Sigmoid colon (tissue), 7 donors: Measurements from ENCODE around the gene BTBD19. TPM values are rescaled to one million over a fixed set of nuclear protein-coding genes. Genes with fewer than 3 reads are reported as not detected.

ENCODE experiments used
- DNase-seq: peaks from one replicate; pipeline ENCODE4 v3.0.0-alpha.2; 2019
- H3K27ac ChIP-seq, 4 donors: fragments of 200-600 bp; sonication (generic); one replicate each; pipeline ENCODE4 v1.5.1; 2016 to 2019; ENCODE audit warnings: mild to moderate bottlenecking in 1 of 4
- H3K27me3 ChIP-seq, 3 donors: fragments of 200-600 bp; sonication (generic); one replicate each; pipeline ENCODE4 v1.5.1; 2019; ENCODE audit warnings: mild to moderate bottlenecking in 1 of 3
- H3K36me3 ChIP-seq, 4 donors: fragments of 200-600 bp; sonication (generic); one replicate each; pipeline ENCODE4 v1.5.1; 2016 to 2019
- H3K4me1 ChIP-seq, 4 donors: fragments of 200-600 bp; sonication (generic); one replicate each; pipeline ENCODE4 v1.5.1; 2017 to 2019
- H3K4me3 ChIP-seq, 4 donors: fragments of 200-600 bp; sonication (generic); one replicate each; pipeline ENCODE4 v1.5.1; 2017 to 2019; ENCODE audit warnings: mild to moderate bottlenecking in 2 of 4, moderate library complexity in 1 of 4
- H3K9me3 ChIP-seq, 4 donors: fragments of 200-600 bp in 3 of 4; sonication (generic) in 3 of 4; one replicate each; pipeline versions ENCODE4 v1.5.1 to v1.6.1; 2013 to 2019
- EP300 ChIP-seq, 4 donors: sonication (generic); formaldehyde crosslinking; IDR thresholded peaks; one replicate each; pipeline ENCODE4 v1.6.1; 2017; ENCODE audit warnings: antibody characterized with exemption in 4 of 4
- POLR2A ChIP-seq, 2 donors: fragments of 450-650 bp; IDR thresholded peaks; one replicate each; pipeline ENCODE4 v1.6.1; 2016; ENCODE audit warnings: antibody characterized with exemption in 2 of 2, mild to moderate bottlenecking in 2 of 2, moderate library complexity in 2 of 2
- POLR2AphosphoS5 ChIP-seq, 4 donors: sonication (generic); formaldehyde crosslinking; IDR thresholded peaks; one replicate each; pipeline ENCODE4 v1.6.1; 2017; ENCODE audit warnings: antibody characterized with exemption in 4 of 4
- WGBS, 2 donors: extraction: QIAGEN DNeasy Blood & Tissue Kit; methylation state at CpG; one replicate each; pipeline ENCODE4 v1.1.7; 2013; 5-methylcytosine and 5-hydroxymethylcytosine counted together
- intact Hi-C: fragments of 100-400 bp; cut with DNase I; formaldehyde crosslinking; loops from one replicate; pipeline ENCODE4 v1.15.1; 2023
- polyA plus RNA-seq, 3 donors: library from polyadenylated mRNA; stranded (reverse); fragments of 200-250 nt; gene quantifications; one replicate each; pipeline ENCODE4 v1.2.3, GENCODE V29; 2013
- total RNA-seq, 4 donors: library from RNA; depleted of rRNA; stranded (reverse); fragments of >200 nt; gene quantifications; one replicate each; pipeline ENCODE4 v1.1.0, GENCODE V29; 2016
- TF ChIP-seq, protein P1 (sequence below), 4 experiments: fragments of 450-650 bp in 3 of 4; fragments of 200-600 bp in 1 of 4; IDR thresholded peaks; one replicate each; pipeline ENCODE4 v1.5.1; 2016 to 2019; ENCODE audit warnings: antibody characterized with exemption in 4 of 4, mild to moderate bottlenecking in 3 of 4, moderate library complexity in 2 of 4
- donor health status: healthy with polysubstance abuse.
- donor health status: Bipolar disorder and iron deficiency.
- donor health status: healthy.

Gene BTBD19
- total and polyA plus RNA-seq, 7 donors: 0.60 to 9.4 (median 2.8) TPM; not detected in 1

DNA sequence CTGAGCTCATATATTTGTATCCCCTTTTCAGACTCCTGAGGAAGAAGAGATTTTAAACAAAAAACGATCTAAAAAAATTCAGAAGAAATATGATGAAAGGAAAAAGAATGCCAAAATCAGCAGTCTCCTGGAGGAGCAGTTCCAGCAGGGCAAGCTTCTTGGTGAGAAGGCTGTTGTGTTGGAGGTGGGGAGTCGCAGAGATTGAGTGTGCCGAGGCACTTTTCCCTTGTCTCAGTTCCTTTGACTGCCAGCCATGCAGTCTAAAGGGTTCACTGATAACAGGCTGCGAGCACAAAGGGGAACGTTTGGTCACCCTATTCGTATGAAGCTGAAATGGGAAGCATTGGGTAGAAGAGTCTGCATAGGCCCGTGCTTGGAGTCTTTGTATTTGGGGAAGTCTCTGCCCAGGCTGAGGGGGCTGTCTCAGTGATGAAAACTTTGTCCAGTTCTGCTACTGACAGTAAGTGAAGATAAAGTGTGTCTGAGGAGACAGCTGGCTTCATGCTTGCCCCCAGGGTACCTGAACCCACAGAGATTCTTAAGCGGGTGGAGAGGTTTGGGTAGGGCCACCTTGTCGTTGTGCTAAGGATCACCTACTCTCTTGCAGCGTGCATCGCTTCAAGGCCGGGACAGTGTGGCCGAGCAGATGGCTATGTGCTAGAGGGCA lies 30.2 kb upstream of the BTBD19 start:
- Histone ChIP-seq H3K4me1 (peaks cover 0 to 37% (median 26%) of the 10 kb centered on the region in 4 donors), H3K27ac (no peak overlapping the region), H3K36me3 (peaks cover 7 to 58% (median 21%) of the 10 kb centered on the region in 4 donors), H3K4me3 (no peak overlapping the region), H3K9me3 (no peaks in the 10 kb centered on the region), H3K27me3 (no peaks in the 10 kb centered on the region)
- intact Hi-C loops: no loop called here
- WGBS, 2 donors: 72 to 78% methylated on average over 13 of the region's 13 CpGs
- no peak for TF ChIP-seq POLR2AphosphoS5 (IDR thresholded peaks at IDR 0.05)
- no peak for TF ChIP-seq POLR2A (IDR thresholded peaks at IDR 0.05)
- TF ChIP-seq, protein P1, sequence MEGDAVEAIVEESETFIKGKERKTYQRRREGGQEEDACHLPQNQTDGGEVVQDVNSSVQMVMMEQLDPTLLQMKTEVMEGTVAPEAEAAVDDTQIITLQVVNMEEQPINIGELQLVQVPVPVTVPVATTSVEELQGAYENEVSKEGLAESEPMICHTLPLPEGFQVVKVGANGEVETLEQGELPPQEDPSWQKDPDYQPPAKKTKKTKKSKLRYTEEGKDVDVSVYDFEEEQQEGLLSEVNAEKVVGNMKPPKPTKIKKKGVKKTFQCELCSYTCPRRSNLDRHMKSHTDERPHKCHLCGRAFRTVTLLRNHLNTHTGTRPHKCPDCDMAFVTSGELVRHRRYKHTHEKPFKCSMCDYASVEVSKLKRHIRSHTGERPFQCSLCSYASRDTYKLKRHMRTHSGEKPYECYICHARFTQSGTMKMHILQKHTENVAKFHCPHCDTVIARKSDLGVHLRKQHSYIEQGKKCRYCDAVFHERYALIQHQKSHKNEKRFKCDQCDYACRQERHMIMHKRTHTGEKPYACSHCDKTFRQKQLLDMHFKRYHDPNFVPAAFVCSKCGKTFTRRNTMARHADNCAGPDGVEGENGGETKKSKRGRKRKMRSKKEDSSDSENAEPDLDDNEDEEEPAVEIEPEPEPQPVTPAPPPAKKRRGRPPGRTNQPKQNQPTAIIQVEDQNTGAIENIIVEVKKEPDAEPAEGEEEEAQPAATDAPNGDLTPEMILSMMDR (IDR thresholded peaks at IDR 0.05): no peak
- no peak for TF ChIP-seq EP300 (IDR thresholded peaks at IDR 0.05)
- no peak for DNase-seq

DNA sequence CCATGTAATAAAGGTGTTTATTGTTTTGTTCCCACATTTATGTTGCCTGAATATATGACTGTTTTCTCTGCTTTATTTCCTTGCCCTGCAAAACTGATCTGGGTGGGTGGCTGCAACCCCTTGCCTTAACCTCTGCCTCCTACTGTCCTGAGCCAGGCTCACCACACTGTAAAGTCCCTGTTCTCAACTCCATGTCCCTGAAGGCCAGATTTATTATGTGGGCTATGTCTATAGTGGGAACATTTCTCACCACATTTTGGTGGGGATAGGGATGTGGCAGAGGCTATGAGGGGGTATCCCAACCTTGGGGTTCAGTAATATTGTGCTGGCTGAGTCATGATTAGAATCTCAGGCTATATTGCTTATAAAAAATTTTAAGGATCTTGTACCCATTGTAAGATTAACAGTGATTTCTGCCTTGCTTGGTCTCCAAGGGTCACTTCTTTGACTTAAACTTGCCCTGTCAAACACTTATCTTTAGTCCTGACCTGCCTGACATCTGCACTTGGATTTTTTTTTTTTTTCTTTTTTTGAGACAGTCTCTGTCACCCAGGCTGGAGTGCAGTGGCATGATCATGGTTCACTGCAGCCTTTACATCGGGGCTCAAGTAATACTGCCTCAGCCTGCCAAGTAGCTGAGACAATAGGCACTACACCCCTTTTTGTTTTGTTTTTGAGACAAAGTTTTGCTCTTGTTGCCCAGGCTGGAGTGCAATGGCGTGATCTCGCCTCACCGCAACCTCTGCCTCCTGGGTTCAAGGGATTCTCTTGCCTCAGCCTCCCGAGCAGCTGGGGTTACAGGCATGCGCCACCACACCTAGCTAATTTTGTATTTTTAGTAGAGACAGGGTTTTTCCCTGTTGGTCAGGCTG lies 29.4 kb upstream of the BTBD19 start:
- no peak for DNase-seq
- intact Hi-C loops: no loop called here
- no peak overlapping the region for H3K4me3 ChIP-seq
- peaks cover 7 to 58% (median 21%) of the 10 kb centered on the region in 4 donors for H3K36me3 ChIP-seq
- no peaks in the 10 kb centered on the region for H3K27me3 ChIP-seq
- H3K9me3 ChIP-seq: no peaks in the 10 kb centered on the region
- WGBS, 2 donors: 91 to 97% methylated on average over 6 of the region's 6 CpGs
- TF ChIP-seq POLR2AphosphoS5 (IDR thresholded peaks at IDR 0.05) (no peak), POLR2A (IDR thresholded peaks at IDR 0.05) (no peak), EP300 (IDR thresholded peaks at IDR 0.05) (no peak)
- TF ChIP-seq, protein P1 (IDR thresholded peaks at IDR 0.05): no peak
- no peak overlapping the region for H3K27ac ChIP-seq
- peaks cover 0 to 44% (median 33%) of the 10 kb centered on the region in 4 donors for H3K4me1 ChIP-seq

DNA sequence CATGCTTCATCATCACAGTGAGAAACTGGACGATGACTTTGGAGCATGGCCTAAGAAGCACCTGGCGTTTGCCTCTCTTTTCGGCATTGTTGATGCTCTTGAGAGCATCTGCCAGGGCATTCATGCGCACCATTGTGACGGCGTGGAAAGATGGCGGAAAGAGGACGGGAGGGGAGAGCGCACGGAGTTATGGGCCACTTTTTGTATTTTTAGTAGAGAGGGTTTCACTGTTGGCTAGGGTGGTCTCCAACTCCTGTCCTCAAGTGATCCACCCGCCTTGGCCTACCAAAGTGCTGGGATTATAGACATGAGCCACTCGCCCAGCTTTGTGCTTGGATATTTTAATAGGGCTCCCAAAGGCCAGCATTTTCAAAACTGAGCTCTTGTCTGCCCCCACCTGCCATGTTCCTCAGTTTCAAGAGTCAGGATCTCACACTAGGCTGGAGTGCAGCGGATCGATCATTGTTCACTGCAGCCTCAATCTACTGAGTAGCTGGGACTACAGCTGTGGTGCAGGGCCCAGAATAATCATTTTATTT lies 27.7 kb upstream of the BTBD19 start:
- H3K4me1 ChIP-seq: peaks cover 0 to 52% (median 38%) of the 10 kb centered on the region in 4 donors
- TF ChIP-seq EP300 (IDR thresholded peaks at IDR 0.05) (no peak), POLR2AphosphoS5 (IDR thresholded peaks at IDR 0.05) (no peak), POLR2A (IDR thresholded peaks at IDR 0.05) (no peak)
- TF ChIP-seq, protein P1 (IDR thresholded peaks at IDR 0.05): no peak
- H3K27me3 ChIP-seq: no peaks in the 10 kb centered on the region
- peaks cover 7 to 58% (median 21%) of the 10 kb centered on the region in 4 donors for H3K36me3 ChIP-seq
- 93 to 96% methylated on average over 14 of the region's 14 CpGs for WGBS, 2 donors
- H3K9me3 ChIP-seq: no peaks in the 10 kb centered on the region
- H3K4me3 ChIP-seq: no peak overlapping the region
- intact Hi-C loops: no loop called here
- no peak overlapping the region for H3K27ac ChIP-seq
- no peak for DNase-seq

DNA sequence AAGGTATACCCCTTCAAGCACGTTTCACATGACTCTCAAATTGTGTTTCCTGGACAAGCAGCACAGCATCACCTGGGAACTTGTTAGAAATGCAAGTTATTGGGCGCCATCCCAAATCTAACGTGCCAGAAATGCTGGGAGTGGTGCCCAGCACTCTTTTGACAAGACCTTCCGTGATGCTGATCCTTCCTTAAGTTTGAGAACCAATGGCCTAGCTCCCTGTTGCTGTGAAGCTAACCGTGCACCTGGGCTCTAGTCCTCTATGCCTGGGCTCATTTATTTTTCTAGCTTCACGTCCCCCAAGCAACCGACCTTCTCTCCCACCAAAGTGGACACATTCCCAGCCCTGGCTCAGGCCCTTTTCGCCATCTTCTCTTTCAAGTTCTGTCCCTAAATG lies 24.6 kb upstream of the BTBD19 start:
- TF ChIP-seq POLR2AphosphoS5 (IDR thresholded peaks at IDR 0.05): no peak
- TF ChIP-seq, protein P1 (IDR thresholded peaks at IDR 0.05): no peak
- TF ChIP-seq POLR2A (IDR thresholded peaks at IDR 0.05): no peak
- TF ChIP-seq EP300 (IDR thresholded peaks at IDR 0.05): no peak
- Histone ChIP-seq H3K27ac (peak overlapping the region in 3 of 4 donors; percentile 4 to 56 (median 24)), H3K4me1 (peaks cover 0 to 35% (median 25%) of the 10 kb centered on the region in 4 donors), H3K36me3 (peaks cover 0 to 33% (median 6%) of the 10 kb centered on the region in 4 donors), H3K4me3 (peak overlapping the region; percentile 33 to 64 (median 56)), H3K9me3 (no peaks in the 10 kb centered on the region), H3K27me3 (no peaks in the 10 kb centered on the region)
- WGBS, 2 donors: 52 to 56% methylated on average over 8 of the region's 8 CpGs
- intact Hi-C loops: no loop called here
- DNase-seq: no peak
